Measurements from ENCODE around the gene GDPGP1. TPM values are rescaled to one million over a fixed set of nuclear protein-coding genes. Genes with fewer than 3 reads are reported as not detected.
A peak's percentile ranks its signal among the peaks of the same experiment; 100 is the strongest.

GDPGP1 gene
- total and polyA plus RNA-seq, 8 donors: 3.4 to 8.6 (median 4.0) TPM

GRCh38 chr15:90205050-90205848 lies 28.8 kb upstream of the GDPGP1 start:
- intact Hi-C loops (cut with DNase I): no loop called here
- Histone ChIP-seq H3K4me1 (peaks cover 14 to 71% of the 10 kb centered on the region in 2 donors), H3K9me3 (no peaks in the 10 kb centered on the region), H3K27ac (no peak overlapping the region), H3K27me3 (no peaks in the 10 kb centered on the region), H3K4me3 (no peak overlapping the region), H3K36me3 (peaks cover 0 to 52% of the 10 kb centered on the region in 2 donors)
- DNase-seq (peak in 1 of 4 donors; percentile 34), ATAC-seq (no peak)
- TF ChIP-seq CTCF (IDR thresholded peaks at IDR 0.05): no peak

- Histone ChIP-seq H3K4me1 (peaks cover 12 to 71% of the 10 kb centered on the region in 2 donors), H3K27ac (no peak overlapping the region), H3K36me3 (peaks cover 0 to 55% of the 10 kb centered on the region in 2 donors), H3K9me3 (no peaks in the 10 kb centered on the region), H3K27me3 (no peaks in the 10 kb centered on the region), H3K4me3 (no peak overlapping the region)
- intact Hi-C loops (cut with DNase I): no loop called here
- TF ChIP-seq CTCF (IDR thresholded peaks at IDR 0.05): no peak
- ATAC-seq (no peak), DNase-seq (no peak)
Observed at GRCh38 chr15:90205886-90206285, 28.1 kb upstream of the GDPGP1 start.

GRCh38 chr15:90207252-90207651 lies 26.8 kb upstream of the GDPGP1 start:
- TF ChIP-seq CTCF (IDR thresholded peaks at IDR 0.05): no peak
- H3K36me3 ChIP-seq: peaks cover 0 to 55% of the 10 kb centered on the region in 2 donors
- H3K27me3 ChIP-seq: no peaks in the 10 kb centered on the region
- no peak overlapping the region for H3K27ac ChIP-seq
- no peak overlapping the region for H3K4me3 ChIP-seq
- intact Hi-C loops (cut with DNase I): no loop called here
- peaks cover 18 to 75% of the 10 kb centered on the region in 2 donors for H3K4me1 ChIP-seq
- no peak for DNase-seq
- no peak for ATAC-seq
- no peaks in the 10 kb centered on the region for H3K9me3 ChIP-seq

- Histone ChIP-seq H3K27ac (no peak overlapping the region), H3K4me3 (no peak overlapping the region), H3K36me3 (peaks cover 0 to 51% of the 10 kb centered on the region in 2 donors), H3K9me3 (no peaks in the 10 kb centered on the region), H3K4me1 (peaks cover 23 to 75% of the 10 kb centered on the region in 2 donors), H3K27me3 (no peaks in the 10 kb centered on the region)
- no peak for DNase-seq
- no peak for ATAC-seq
- intact Hi-C loops (cut with DNase I): no loop called here
- no peak for TF ChIP-seq CTCF (IDR thresholded peaks at IDR 0.05)
Observed at GRCh38 chr15:90208356-90208755, 25.7 kb upstream of the GDPGP1 start.

GRCh38 chr15:90209591-90209990 lies 24.4 kb upstream of the GDPGP1 start:
- Histone ChIP-seq H3K4me1 (peaks cover 27 to 75% of the 10 kb centered on the region in 2 donors), H3K27me3 (no peaks in the 10 kb centered on the region), H3K4me3 (no peak overlapping the region), H3K27ac (no peak overlapping the region), H3K36me3 (peaks cover 0 to 42% of the 10 kb centered on the region in 2 donors), H3K9me3 (no peaks in the 10 kb centered on the region)
- intact Hi-C loops (cut with DNase I): no loop called here
- ATAC-seq (no peak), DNase-seq (no peak)
- no peak for TF ChIP-seq CTCF (IDR thresholded peaks at IDR 0.05)

Data from left lung (tissue), 10 donors.